Activated CD8-positive, alpha-beta memory T cell treated with anti-CD3 and anti-CD28 coated beads, Interleukin-2, amount 50 U/mL, for 24 hours (primary cell): ENCODE data around the gene AMOTL2.
A peak's percentile ranks its signal among the peaks of the same experiment; 100 is the strongest.

ENCODE experiments used
- DNase-seq: peaks from one replicate; pipeline ENCODE4 v3.0.0-alpha.2; 2020; ENCODE audit errors: extremely low read depth

Gene AMOTL2

GRCh38 chr3:134314588-134315285 is 59.5 kb downstream of the AMOTL2 start:
- DNase-seq: no peak

DNA sequence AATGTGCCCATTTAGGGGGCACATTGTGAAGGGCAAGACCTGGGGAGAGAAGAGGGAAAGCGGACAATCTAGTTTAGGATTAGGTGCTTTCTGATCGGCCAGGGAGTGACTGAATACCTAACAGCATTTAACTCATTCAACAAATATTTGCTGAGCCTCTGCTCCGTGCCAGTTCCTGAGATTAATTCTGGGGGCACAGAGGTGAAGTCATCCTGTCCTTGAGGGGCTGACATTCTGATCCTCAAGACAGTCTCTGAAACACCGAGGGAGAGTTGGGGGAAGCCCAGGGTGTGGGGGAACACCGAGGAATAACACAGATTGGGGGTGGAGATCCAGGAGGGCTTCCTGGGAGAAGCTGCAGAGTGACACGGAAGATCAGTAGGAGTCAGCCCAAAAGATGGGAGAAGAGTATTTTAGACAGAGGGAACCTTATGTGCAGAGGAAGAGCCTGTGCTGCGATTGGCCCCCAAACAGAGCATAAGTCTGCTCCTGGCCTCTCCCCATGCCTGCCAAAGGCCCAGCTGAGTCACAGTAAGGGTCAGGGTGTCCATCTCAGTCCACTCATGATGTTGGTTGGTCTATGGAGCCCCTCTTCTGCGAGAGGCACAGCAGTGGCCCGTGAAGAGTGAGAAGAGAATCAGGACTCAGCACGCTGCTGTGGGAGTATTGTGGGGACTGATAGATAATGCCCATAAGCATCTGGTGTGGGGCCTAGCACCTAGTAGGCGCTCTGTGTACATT is 60.2 kb downstream of the AMOTL2 start:
- DNase-seq: no peak

GRCh38 chr3:134312873-134313846 is 61.1 kb downstream of the AMOTL2 start:
- no peak for DNase-seq

DNA sequence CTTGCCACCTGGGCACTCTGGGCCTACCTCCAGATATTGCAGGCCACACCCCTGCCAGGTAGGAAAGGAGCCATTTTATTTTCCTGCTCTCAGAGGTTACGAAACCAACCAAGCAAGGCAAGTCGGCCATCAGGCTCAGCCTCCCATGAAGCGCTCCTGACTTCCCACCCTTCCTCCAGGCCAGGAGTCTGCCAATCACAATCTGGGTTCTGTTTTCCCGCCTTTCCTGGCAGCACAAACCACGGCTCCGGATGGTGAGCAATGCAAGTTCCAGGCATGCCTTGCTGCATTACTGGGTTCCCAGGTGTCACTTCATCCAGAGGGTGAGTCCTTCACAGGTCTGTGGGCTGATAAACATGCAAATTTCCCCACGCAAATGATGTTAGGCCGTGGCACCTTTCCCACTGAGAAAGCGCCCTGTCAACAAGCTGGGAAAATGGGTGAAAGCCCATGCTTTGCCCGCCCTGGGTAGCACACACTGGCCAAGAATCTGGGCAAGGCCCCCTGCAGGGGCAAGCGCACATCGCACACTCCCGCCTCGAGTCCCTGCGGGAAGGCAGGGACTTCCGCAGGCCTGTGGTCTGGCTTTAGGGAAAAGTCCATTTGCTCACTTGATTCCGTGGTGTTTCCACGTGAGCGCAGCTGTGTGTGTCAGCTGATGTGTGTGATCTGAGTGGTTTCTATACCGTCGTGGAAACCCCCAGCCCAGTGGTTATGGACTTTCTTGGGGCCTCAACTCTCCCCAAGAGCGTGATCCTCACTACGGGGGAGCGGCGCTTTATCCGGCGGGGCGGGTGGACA is 62.0 kb downstream of the AMOTL2 start:
- DNase-seq: no peak

DNA sequence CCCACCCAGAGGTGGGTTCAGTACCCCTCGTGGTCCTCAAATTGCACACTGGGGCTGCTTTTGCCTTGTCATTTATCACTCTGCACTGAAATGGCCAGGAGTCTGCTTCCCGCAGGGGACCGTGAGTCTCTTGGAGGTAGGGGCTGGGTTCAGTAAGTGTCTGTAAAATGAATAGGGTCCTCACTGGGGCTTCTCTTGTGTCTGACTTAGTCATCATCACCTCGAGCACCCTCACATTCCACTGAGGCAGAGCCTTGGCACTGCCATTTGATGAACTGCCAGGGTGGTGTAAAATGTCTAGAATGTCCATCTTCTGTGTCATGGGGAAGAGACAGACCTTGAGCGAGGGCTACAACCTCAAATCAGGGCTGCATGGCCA is 62.6 kb downstream of the AMOTL2 start:
- no peak for DNase-seq

DNA sequence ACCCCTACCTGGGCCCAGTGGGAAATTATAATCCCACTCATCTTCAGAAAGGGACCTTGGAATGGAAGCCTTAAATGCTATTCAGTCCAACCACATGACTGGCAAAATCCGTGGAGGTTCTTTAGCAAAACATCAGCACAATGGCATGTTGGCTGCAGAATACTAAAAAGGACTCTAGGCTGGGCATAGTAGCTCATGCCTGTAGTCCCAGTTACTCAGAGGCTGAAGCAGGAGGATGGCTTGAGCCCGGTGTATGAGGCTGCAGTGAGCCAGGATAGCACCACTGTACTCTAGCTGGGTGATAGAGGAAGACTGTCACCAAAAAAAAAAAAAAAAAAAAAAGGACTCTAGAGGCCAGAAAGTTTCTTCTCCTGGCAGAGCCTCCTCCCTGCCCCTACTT is 63.0 kb downstream of the AMOTL2 start:
- no peak for DNase-seq

- no peak for DNase-seq
Observed at GRCh38 chr3:134309987-134310700, 64.1 kb downstream of the AMOTL2 start.

GRCh38 chr3:134308350-134308891 is 65.8 kb downstream of the AMOTL2 start:
- peak; percentile 52 for DNase-seq

GRCh38 chr3:134307425-134307824 is 66.8 kb downstream of the AMOTL2 start:
- no peak for DNase-seq

- DNase-seq: no peak
Observed at GRCh38 chr3:134306320-134306719, 67.9 kb downstream of the AMOTL2 start.
